Putamen (tissue), 1 donor: Measurements from ENCODE around the gene TRDN.
"Not testable (repeated sequence)": the region's sequence is repeated elsewhere in the genome, so short reads cannot be mapped to it uniquely, and the experiment has no call there.

Experiments
- DNase-seq: peaks from one replicate; pipeline ENCODE4 v3.0.0-alpha.2; 2016; ENCODE audit warnings: low spot score

Gene TRDN

GRCh38 chr6:123562264-123562663 lies 74.5 kb downstream of the TRDN start:
- no peak for DNase-seq

- not testable (repeated sequence) for DNase-seq
Observed at GRCh38 chr6:123559816-123560215, 76.9 kb downstream of the TRDN start.

GRCh38 chr6:123557474-123557873 lies 79.3 kb downstream of the TRDN start:
- DNase-seq, result not testable (repeated sequence)

GRCh38 chr6:123551939-123552707 lies 84.6 kb downstream of the TRDN start:
- DNase-seq, result no peak

GRCh38 chr6:123550052-123550617 lies 86.6 kb downstream of the TRDN start:
- DNase-seq, result no peak

- DNase-seq, result no peak
Observed at GRCh38 chr6:123549476-123549875, 87.3 kb downstream of the TRDN start.

GRCh38 chr6:123547216-123547978 lies 89.4 kb downstream of the TRDN start:
- no peak for DNase-seq

GRCh38 chr6:123546537-123546936 lies 90.2 kb downstream of the TRDN start:
- DNase-seq, result no peak

GRCh38 chr6:123541462-123541861 lies 95.3 kb downstream of the TRDN start:
- no peak for DNase-seq

GRCh38 chr6:123533862-123534648 lies 102.7 kb downstream of the TRDN start:
- DNase-seq, result no peak

GRCh38 chr6:123529843-123530242 lies 106.9 kb downstream of the TRDN start:
- no peak for DNase-seq

GRCh38 chr6:123529058-123529457 lies 107.7 kb downstream of the TRDN start:
- no peak for DNase-seq

- no peak for DNase-seq
Observed at GRCh38 chr6:123527406-123527805, 109.3 kb downstream of the TRDN start.

- DNase-seq, result no peak
Observed at GRCh38 chr6:123526128-123526527, 110.6 kb downstream of the TRDN start.

GRCh38 chr6:123524781-123525180 lies 112.0 kb downstream of the TRDN start:
- DNase-seq, result no peak

GRCh38 chr6:123520217-123520616 lies 116.5 kb downstream of the TRDN start:
- DNase-seq, result no peak

- peak; percentile 49 for DNase-seq
Observed at GRCh38 chr6:123519189-123519505, 117.6 kb downstream of the TRDN start.

- peak; percentile 8 for DNase-seq
Observed at GRCh38 chr6:123518441-123519188, 118.1 kb downstream of the TRDN start.

GRCh38 chr6:123515715-123516114 lies 121.0 kb downstream of the TRDN start:
- DNase-seq, result no peak

GRCh38 chr6:123509112-123509511 lies 127.6 kb downstream of the TRDN start:
- no peak for DNase-seq

- DNase-seq, result no peak
Observed at GRCh38 chr6:123508290-123508689, 128.5 kb downstream of the TRDN start.

- no peak for DNase-seq
Observed at GRCh38 chr6:123507582-123507981, 129.2 kb downstream of the TRDN start.
